ENCODE results near the gene LRRK2.

Gene LRRK2
- 0.13 to 1.6 (median 0.48) reads per million in 9 experiments for total RNA-seq

DNA sequence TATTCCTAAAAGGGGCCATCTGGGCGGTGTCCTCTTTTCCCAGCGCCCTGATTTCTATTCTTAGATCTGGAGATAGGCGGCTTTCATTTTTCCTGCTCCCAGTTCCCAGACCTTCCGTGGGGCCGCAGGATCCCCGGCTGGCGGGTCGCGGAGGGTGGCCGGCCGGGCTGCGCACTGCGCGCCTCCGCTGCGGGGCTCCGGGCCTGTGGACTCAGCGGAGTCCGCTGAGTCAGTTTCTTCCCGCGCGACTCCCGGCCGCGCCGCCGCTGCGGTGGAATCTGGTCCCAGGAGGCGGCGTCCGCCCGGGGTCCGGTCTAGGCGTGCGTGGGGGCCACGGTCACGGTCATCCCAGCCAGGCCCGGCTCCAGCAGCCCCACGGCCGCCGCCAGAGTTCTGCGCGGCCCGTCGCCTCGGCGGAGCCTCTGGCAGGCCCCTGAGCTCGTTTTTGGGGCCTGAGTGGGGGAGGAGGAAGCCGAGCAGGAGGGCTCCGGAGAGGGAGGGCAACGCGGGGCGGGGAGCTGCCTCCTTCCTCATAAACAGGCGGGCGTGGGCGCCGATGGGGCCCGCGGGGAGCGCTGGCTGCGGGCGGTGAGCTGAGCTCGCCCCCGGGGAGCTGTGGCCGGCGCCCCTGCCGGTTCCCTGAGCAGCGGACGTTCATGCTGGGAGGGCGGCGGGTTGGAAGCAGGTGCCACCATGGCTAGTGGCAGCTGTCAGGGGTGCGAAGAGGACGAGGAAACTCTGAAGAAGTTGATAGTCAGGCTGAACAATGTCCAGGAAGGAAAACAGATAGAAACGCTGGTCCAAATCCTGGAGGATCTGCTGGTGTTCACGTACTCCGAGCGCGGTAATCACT lies at the start of gene LRRK2:
TSS of gene LRRK2 (plus strand) at position 559 of the 853 bp plus-strand sequence. CDS start at position 694, 135 bp downstream.
- DNase-seq (peak; percentile 33 to 40 (median 35)), ATAC-seq (replicated peaks) (peak; percentile 86)
- no peak within 1 kb of the TSS for H3K27ac Mint-ChIP-seq
- H3K36me3 Mint-ChIP-seq (ENCODE audit: insufficient read depth): no peaks in the 10 kb centered on the region
- peaks cover 0 to 2% of the 10 kb centered on the region in 2 donors for H3K9me3 Mint-ChIP-seq
- H3K4me3 Mint-ChIP-seq: peak within 1 kb of the TSS; percentile 42 to 60
- H3K4me1 Mint-ChIP-seq (ENCODE audit: low read depth in 2 of 2): peaks cover 4% of the 10 kb centered on the region in 2 donors
- peaks cover 17 to 35% of the 10 kb centered on the region in 2 donors for H3K27me3 Mint-ChIP-seq

- Mint-ChIP-seq H3K27me3 (peaks cover 0 to 5% of the 10 kb centered on the region in 2 donors), H3K27ac (no peak overlapping the region), H3K4me1 (ENCODE audit: low read depth in 2 of 2) (no peaks in the 10 kb centered on the region), H3K4me3 (no peak overlapping the region), H3K9me3 (no peaks in the 10 kb centered on the region), H3K36me3 (ENCODE audit: insufficient read depth) (no peaks in the 10 kb centered on the region)
- ATAC-seq (replicated peaks) (no peak), DNase-seq (no peak)
Measured at GRCh38 chr12:40175045-40175444, 49.8 kb upstream of the LRRK2 start.

- no peak for DNase-seq
- Mint-ChIP-seq H3K4me1 (ENCODE audit: low read depth in 2 of 2) (no peaks in the 10 kb centered on the region), H3K4me3 (no peak overlapping the region), H3K9me3 (no peaks in the 10 kb centered on the region), H3K27me3 (peaks cover 0 to 5% of the 10 kb centered on the region in 2 donors), H3K36me3 (ENCODE audit: insufficient read depth) (no peaks in the 10 kb centered on the region), H3K27ac (no peak overlapping the region)
- no peak for ATAC-seq (replicated peaks)
Measured at GRCh38 chr12:40175489-40175888, 49.3 kb upstream of the LRRK2 start.

- Mint-ChIP-seq H3K9me3 (no peaks in the 10 kb centered on the region), H3K27me3 (no peaks in the 10 kb centered on the region), H3K4me1 (ENCODE audit: low read depth in 2 of 2) (no peaks in the 10 kb centered on the region), H3K36me3 (ENCODE audit: insufficient read depth) (no peaks in the 10 kb centered on the region), H3K27ac (no peak overlapping the region), H3K4me3 (no peak overlapping the region)
- DNase-seq (no peak), ATAC-seq (replicated peaks) (no peak)
Measured at GRCh38 chr12:40178701-40179100, 46.1 kb upstream of the LRRK2 start.

DNA sequence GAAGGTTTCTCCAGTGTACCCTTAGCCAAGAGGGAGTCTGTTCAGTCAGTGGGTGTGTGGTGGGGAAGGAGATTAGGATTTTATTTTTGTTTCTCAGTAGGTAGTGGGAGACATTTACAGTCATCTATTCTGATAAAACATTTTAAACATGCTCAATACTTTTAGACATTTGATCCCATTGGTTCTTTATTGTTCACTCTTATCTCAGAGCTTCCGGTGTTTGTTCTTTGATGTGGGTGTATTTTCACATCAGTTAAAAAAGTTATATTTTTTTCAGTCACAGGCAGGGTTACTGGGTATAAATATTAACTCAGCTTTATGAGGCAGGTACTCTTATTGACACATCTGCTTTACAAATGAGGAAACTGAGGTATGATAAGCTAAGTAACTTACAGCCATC lies 43.3 kb upstream of the LRRK2 start:
- no peak overlapping the region for H3K27ac Mint-ChIP-seq
- DNase-seq (no peak), ATAC-seq (replicated peaks) (peak; percentile 36)
- no peaks in the 10 kb centered on the region for H3K9me3 Mint-ChIP-seq
- no peaks in the 10 kb centered on the region for H3K4me1 Mint-ChIP-seq (ENCODE audit: low read depth in 2 of 2)
- H3K27me3 Mint-ChIP-seq: no peaks in the 10 kb centered on the region
- H3K36me3 Mint-ChIP-seq (ENCODE audit: insufficient read depth): no peaks in the 10 kb centered on the region
- no peak overlapping the region for H3K4me3 Mint-ChIP-seq

GRCh38 chr12:40183715-40184114 lies 41.1 kb upstream of the LRRK2 start:
- ATAC-seq (replicated peaks) (no peak), DNase-seq (no peak)
- H3K27ac Mint-ChIP-seq: no peak overlapping the region
- no peaks in the 10 kb centered on the region for H3K9me3 Mint-ChIP-seq
- no peaks in the 10 kb centered on the region for H3K27me3 Mint-ChIP-seq
- no peaks in the 10 kb centered on the region for H3K36me3 Mint-ChIP-seq (ENCODE audit: insufficient read depth)
- H3K4me1 Mint-ChIP-seq (ENCODE audit: low read depth in 2 of 2): no peaks in the 10 kb centered on the region
- H3K4me3 Mint-ChIP-seq: no peak overlapping the region

DNA sequence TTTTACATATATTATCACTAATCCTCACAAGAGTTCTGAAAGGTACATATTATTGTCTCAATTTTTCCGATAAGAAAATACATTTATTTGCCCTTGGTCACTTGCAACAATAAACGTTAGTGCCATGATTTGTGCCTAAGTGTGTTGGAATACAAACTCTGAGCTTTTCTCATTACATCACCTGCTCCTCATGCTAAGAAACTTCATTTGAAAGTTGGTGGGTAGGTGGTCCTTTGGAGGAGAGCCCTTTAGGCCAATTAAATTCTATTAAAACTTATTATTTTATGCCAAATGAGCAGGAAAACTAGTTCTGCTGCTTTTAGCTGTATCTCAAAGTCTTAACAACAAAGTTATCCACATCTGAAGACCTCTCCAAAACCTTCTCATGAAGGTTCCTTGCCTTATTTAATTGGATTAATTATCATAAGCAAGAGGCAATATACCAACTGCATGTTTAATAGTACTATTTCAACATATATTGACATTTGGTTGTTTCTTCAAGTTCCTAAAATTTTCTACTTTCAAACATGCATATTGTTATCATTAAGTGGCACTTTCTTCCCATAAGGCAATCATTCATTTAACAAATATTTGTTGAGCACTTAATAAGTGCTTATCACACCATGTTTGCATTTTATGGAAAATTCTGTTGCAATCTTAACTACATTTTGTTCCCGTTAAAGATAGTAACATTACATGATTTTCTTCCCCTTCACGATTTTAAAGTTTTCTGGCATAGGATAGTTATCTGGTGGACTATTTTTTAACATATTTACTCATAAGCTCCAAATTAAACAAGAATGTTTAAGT lies 40.1 kb upstream of the LRRK2 start:
- H3K9me3 Mint-ChIP-seq: no peaks in the 10 kb centered on the region

GRCh38 chr12:40185303-40185693 lies 39.5 kb upstream of the LRRK2 start:
- no peak for DNase-seq
- ATAC-seq (replicated peaks): no peak
- Mint-ChIP-seq H3K27ac (no peak overlapping the region), H3K4me1 (ENCODE audit: low read depth in 2 of 2) (no peaks in the 10 kb centered on the region), H3K36me3 (ENCODE audit: insufficient read depth) (no peaks in the 10 kb centered on the region), H3K4me3 (no peak overlapping the region), H3K9me3 (no peaks in the 10 kb centered on the region), H3K27me3 (no peaks in the 10 kb centered on the region)

More for the DNA sequence above, 40.1 kb upstream of the LRRK2 start:
- DNase-seq (no peak), ATAC-seq (replicated peaks) (no peak)
- Mint-ChIP-seq H3K4me1 (ENCODE audit: low read depth in 2 of 2) (no peaks in the 10 kb centered on the region), H3K27ac (no peak overlapping the region), H3K4me3 (no peak overlapping the region), H3K36me3 (ENCODE audit: insufficient read depth) (no peaks in the 10 kb centered on the region), H3K27me3 (no peaks in the 10 kb centered on the region)

- Mint-ChIP-seq H3K27ac (no peak overlapping the region), H3K4me3 (no peak overlapping the region), H3K27me3 (no peaks in the 10 kb centered on the region), H3K9me3 (no peaks in the 10 kb centered on the region), H3K4me1 (ENCODE audit: low read depth in 2 of 2) (peaks cover 0 to 3% of the 10 kb centered on the region in 2 donors), H3K36me3 (ENCODE audit: insufficient read depth) (no peaks in the 10 kb centered on the region)
- no peak for DNase-seq
- no peak for ATAC-seq (replicated peaks)
Measured at GRCh38 chr12:40188558-40189320, 36.1 kb upstream of the LRRK2 start.

DNA sequence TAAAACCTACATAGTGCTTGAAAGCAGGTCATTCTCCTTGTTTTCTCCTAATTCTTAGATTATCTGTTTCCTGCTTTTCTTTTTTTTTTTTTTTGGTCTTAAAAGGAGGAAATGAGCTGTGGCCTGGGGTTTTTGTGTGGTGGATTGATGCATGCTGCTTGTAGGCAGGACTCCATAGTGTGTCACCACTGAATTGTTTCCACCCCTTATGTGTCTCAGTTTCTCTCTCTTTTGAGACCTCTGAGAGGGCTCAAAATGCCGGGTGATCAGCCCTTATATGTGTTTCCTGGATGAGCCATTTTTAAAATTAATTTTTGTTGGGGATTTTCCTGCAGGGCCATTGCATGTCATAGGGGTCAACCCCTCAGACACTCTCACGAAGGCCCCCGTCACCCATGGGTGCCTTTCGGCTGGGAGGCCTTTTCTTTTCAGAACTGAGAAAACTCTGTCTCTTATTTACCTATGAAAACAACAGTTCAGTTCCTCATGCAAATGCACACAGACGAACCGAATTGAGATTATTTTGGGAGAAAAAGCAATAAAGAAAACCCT lies 32.0 kb upstream of the LRRK2 start:
- Mint-ChIP-seq H3K27me3 (no peaks in the 10 kb centered on the region), H3K4me1 (ENCODE audit: low read depth in 2 of 2) (peaks cover 0 to 3% of the 10 kb centered on the region in 2 donors), H3K36me3 (ENCODE audit: insufficient read depth) (no peaks in the 10 kb centered on the region), H3K4me3 (no peak overlapping the region), H3K9me3 (no peaks in the 10 kb centered on the region), H3K27ac (no peak overlapping the region)
- DNase-seq (no peak), ATAC-seq (replicated peaks) (peak; percentile 55)

- Mint-ChIP-seq H3K27ac (no peak overlapping the region), H3K9me3 (no peaks in the 10 kb centered on the region), H3K4me3 (no peak overlapping the region)
Measured at GRCh38 chr12:40194846-40195245, 30.0 kb upstream of the LRRK2 start.

DNA sequence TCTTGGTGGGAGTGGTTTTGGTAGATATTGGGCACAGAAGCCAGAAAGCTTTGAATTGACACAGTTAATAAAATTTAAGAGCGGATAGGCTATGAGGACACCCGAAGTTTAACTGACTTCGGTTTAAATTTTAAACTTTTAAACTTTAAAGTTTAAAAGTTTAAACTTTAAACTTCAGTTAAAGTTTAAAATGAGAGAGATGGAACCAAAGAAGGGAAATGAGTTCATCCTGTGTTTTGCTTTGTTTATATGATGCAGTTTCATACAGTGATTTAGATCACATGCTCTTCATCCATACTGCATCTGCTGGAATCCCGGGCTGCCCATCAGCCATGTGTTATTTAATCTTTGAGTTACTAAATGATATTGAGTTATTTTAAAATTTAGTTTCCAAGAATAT lies 27.2 kb upstream of the LRRK2 start:
- Mint-ChIP-seq H3K36me3 (ENCODE audit: insufficient read depth) (no peaks in the 10 kb centered on the region), H3K4me3 (no peak overlapping the region), H3K27me3 (no peaks in the 10 kb centered on the region), H3K4me1 (ENCODE audit: low read depth in 2 of 2) (peaks cover 0 to 3% of the 10 kb centered on the region in 2 donors), H3K27ac (no peak overlapping the region), H3K9me3 (no peaks in the 10 kb centered on the region)
- no peak for DNase-seq
- ATAC-seq (replicated peaks): no peak

More at GRCh38 chr12:40194846-40195245, 30.0 kb upstream of the LRRK2 start:
- H3K36me3 Mint-ChIP-seq (ENCODE audit: insufficient read depth): no peaks in the 10 kb centered on the region
- H3K4me1 Mint-ChIP-seq (ENCODE audit: low read depth in 2 of 2): peaks cover 0 to 3% of the 10 kb centered on the region in 2 donors
- H3K27me3 Mint-ChIP-seq: no peaks in the 10 kb centered on the region
- no peak for ATAC-seq (replicated peaks)
- DNase-seq: no peak

GRCh38 chr12:40198601-40199000 lies 26.2 kb upstream of the LRRK2 start:
- H3K36me3 Mint-ChIP-seq (ENCODE audit: insufficient read depth): no peaks in the 10 kb centered on the region
- no peak overlapping the region for H3K4me3 Mint-ChIP-seq
- no peaks in the 10 kb centered on the region for H3K9me3 Mint-ChIP-seq
- DNase-seq (no peak), ATAC-seq (replicated peaks) (no peak)
- H3K27ac Mint-ChIP-seq: no peak overlapping the region
- H3K4me1 Mint-ChIP-seq (ENCODE audit: low read depth in 2 of 2): no peaks in the 10 kb centered on the region
- H3K27me3 Mint-ChIP-seq: no peaks in the 10 kb centered on the region

All from effector memory CD8-positive, alpha-beta T cell (primary cell).